HEK293 (cell line): ENCODE measurements around the gene LY6G5C.

Experiments used
- CTCF ChIA-PET: fragments of 350-600 bp; formaldehyde crosslinking; extraction: SDS; loops from one replicate; lab custom pipeline; 2021; ENCODE audit warnings: antibody characterized with exemption; lab: Yijun Ruan, JAX
- POLR2A ChIA-PET: fragments of 300-600 bp; formaldehyde crosslinking; extraction: SDS; loops from one replicate; lab custom pipeline; 2020; ENCODE audit warnings: antibody characterized with exemption, inconsistent platforms; lab: Yijun Ruan, JAX
- H3K27ac ChIP-seq: fragments of 200-500 bp; sonication (Bioruptor generic); 2 replicates; pipeline ENCODE4 v1.5.1; 2014; ENCODE audit warnings: low read depth, low read length, control low read depth, inconsistent platforms; ENCODE audit errors: extremely low read depth
- H3K36me3 ChIP-seq, 2 experiments: fragments of 200-500 bp in 1 of 2; sonication (Bioruptor generic) in 1 of 2; 1 replicate in 1 of 2; 2 replicates in 1 of 2; pipeline ENCODE4 v1.5.1; 2014 to 2017; ENCODE audit warnings: inconsistent platforms in 2 of 2, low read length in 2 of 2; ENCODE audit not compliant: control insufficient read depth in 2 of 2, insufficient read depth in 1 of 2
- H3K4me1 ChIP-seq: fragments of 200-500 bp; sonication (Bioruptor generic); 2 replicates; pipeline ENCODE4 v1.5.1; 2014; ENCODE audit warnings: mild to moderate bottlenecking, low read length, inconsistent platforms; ENCODE audit not compliant: control insufficient read depth, insufficient read depth
- H3K4me3 ChIP-seq: 2 replicates; pipeline ENCODE4 v1.5.1; 2011; ENCODE audit warnings: low read depth, mild to moderate bottlenecking, control low read depth, low read length, moderate library complexity
- H3K9me3 ChIP-seq: fragments of 200-500 bp; sonication (Bioruptor generic); 2 replicates; pipeline ENCODE4 v1.5.1; 2014; ENCODE audit warnings: low read depth, low read length, inconsistent platforms; ENCODE audit not compliant: control insufficient read depth, insufficient read depth
- EGR2 ChIP-seq: fragments of 450-650 bp; formaldehyde crosslinking; IDR thresholded peaks from 2 replicates; pipeline ENCODE4 v1.5.1; 2016; ENCODE audit warnings: low read depth, missing biosample characterization, missing genetic modification characterization
- KLF7 ChIP-seq: fragments of 450-650 bp; formaldehyde crosslinking; IDR thresholded peaks from 2 replicates; pipeline ENCODE4 v1.5.1; 2016; ENCODE audit warnings: missing biosample characterization, missing genetic modification characterization, borderline replicate concordance
- PRDM1 ChIP-seq: fragments of 450-650 bp; formaldehyde crosslinking; IDR thresholded peaks from 2 replicates; pipeline ENCODE4; 2016; ENCODE audit warnings: missing biosample characterization, missing genetic modification characterization
- PRDM10 ChIP-seq: fragments of 450-650 bp; formaldehyde crosslinking; IDR thresholded peaks from 2 replicates; pipeline ENCODE4 v1.5.1; 2016; ENCODE audit warnings: missing biosample characterization, missing genetic modification characterization
- SCRT1 ChIP-seq: fragments of 450-650 bp; formaldehyde crosslinking; IDR thresholded peaks from 2 replicates; pipeline ENCODE4 v1.5.1; 2016; ENCODE audit warnings: missing biosample characterization, missing genetic modification characterization, borderline replicate concordance
- SP2 ChIP-seq: fragments of 450-650 bp; formaldehyde crosslinking; IDR thresholded peaks from 2 replicates; pipeline ENCODE4 v1.5.1; 2016; ENCODE audit warnings: missing biosample characterization, missing genetic modification characterization
- SP3 ChIP-seq: fragments of 450-650 bp; formaldehyde crosslinking; IDR thresholded peaks from 2 replicates; pipeline ENCODE4 v1.5.1; 2016; ENCODE audit warnings: missing biosample characterization, missing genetic modification characterization
- SP7 ChIP-seq: fragments of 450-650 bp; formaldehyde crosslinking; IDR thresholded peaks from 2 replicates; pipeline ENCODE4 v1.5.1; 2016; ENCODE audit warnings: missing biosample characterization, missing genetic modification characterization
- WT1 ChIP-seq: fragments of 450-650 bp; formaldehyde crosslinking; IDR thresholded peaks from 2 replicates; pipeline ENCODE4 v1.5.1; 2016; ENCODE audit warnings: missing biosample characterization, missing genetic modification characterization
- ZBTB10 ChIP-seq: fragments of 450-650 bp; formaldehyde crosslinking; IDR thresholded peaks from 2 replicates; pipeline ENCODE4 v1.5.1; 2016; ENCODE audit warnings: missing biosample characterization, missing genetic modification characterization
- ZBTB21 ChIP-seq: fragments of 450-650 bp; formaldehyde crosslinking; IDR thresholded peaks from 2 replicates; pipeline ENCODE4 v1.5.1; 2017; ENCODE audit warnings: missing biosample characterization, missing genetic modification characterization
- ZFHX2 ChIP-seq: fragments of 450-650 bp; formaldehyde crosslinking; conservative IDR thresholded peaks from 2 replicates; pipeline ENCODE4 v1.5.1; 2016; ENCODE audit warnings: missing biosample characterization, missing genetic modification characterization
- ZNF514 ChIP-seq: fragments of 450-650 bp; formaldehyde crosslinking; IDR thresholded peaks from 2 replicates; pipeline ENCODE4 v1.5.1; 2016; ENCODE audit warnings: missing biosample characterization, missing genetic modification characterization
- ZNF521 ChIP-seq: fragments of 450-650 bp; formaldehyde crosslinking; IDR thresholded peaks from 2 replicates; pipeline ENCODE4 v1.5.1; 2017; ENCODE audit warnings: missing biosample characterization, mild to moderate bottlenecking, missing genetic modification characterization
- ZNF664 ChIP-seq: fragments of 450-650 bp; formaldehyde crosslinking; IDR thresholded peaks from 2 replicates; pipeline ENCODE4 v1.5.1; 2016; ENCODE audit warnings: missing biosample characterization, missing genetic modification characterization
- ZNF785 ChIP-seq: fragments of 450-650 bp; formaldehyde crosslinking; IDR thresholded peaks from 2 replicates; pipeline ENCODE4 v1.5.1; 2016; ENCODE audit warnings: missing biosample characterization, missing genetic modification characterization
- ZSCAN4 ChIP-seq: fragments of 450-650 bp; formaldehyde crosslinking; IDR thresholded peaks from 2 replicates; pipeline ENCODE4 v1.5.1; 2017; ENCODE audit warnings: missing biosample characterization, missing genetic modification characterization
- TF ChIP-seq, protein P1 (sequence below): fragments of 450-650 bp; formaldehyde crosslinking; IDR thresholded peaks from 2 replicates; pipeline ENCODE4 v1.5.1; 2016; ENCODE audit warnings: missing biosample characterization, missing genetic modification characterization
- TF ChIP-seq, protein P2 (sequence below): fragments of 450-650 bp; formaldehyde crosslinking; IDR thresholded peaks from 2 replicates; pipeline ENCODE4 v1.5.1; 2016; ENCODE audit warnings: missing biosample characterization, missing genetic modification characterization

The LY6G5C gene

GRCh38 chr6:31691078-31691463, 10.2 kb upstream of the LY6G5C start:
- H3K36me3 ChIP-seq, result peaks cover 0 to 77% of the 10 kb centered on the region in 2 experiments; a peak in 2 of 3 replicates
- no peak overlapping the region for H3K4me3 ChIP-seq
- H3K4me1 ChIP-seq, result no peaks in the 10 kb centered on the region
- ChIA-PET CTCF (interaction anchor here (0.6 to 4.6 kb wide), 11 partner anchors 9 to 250 kb away, joined by 3 to 24 read pairs (median 4); partner anchors contain the start of genes ABHD16A, LY6G5B, LY6G5C and MPIG6B), POLR2A (interaction anchor here (0.6 to 2.4 kb wide), 5 partner anchors 12 to 1473 kb away, joined by 3 to 9 read pairs (median 4); partner anchors contain the start of genes ABHD16A, HSPA1A, HSPA1B and HSPA1L)
- no peak overlapping the region for H3K27ac ChIP-seq
- no peak for TF ChIP-seq ZNF664 (tag by site-specific recombination)
- H3K9me3 ChIP-seq, result no peaks in the 10 kb centered on the region

DNA sequence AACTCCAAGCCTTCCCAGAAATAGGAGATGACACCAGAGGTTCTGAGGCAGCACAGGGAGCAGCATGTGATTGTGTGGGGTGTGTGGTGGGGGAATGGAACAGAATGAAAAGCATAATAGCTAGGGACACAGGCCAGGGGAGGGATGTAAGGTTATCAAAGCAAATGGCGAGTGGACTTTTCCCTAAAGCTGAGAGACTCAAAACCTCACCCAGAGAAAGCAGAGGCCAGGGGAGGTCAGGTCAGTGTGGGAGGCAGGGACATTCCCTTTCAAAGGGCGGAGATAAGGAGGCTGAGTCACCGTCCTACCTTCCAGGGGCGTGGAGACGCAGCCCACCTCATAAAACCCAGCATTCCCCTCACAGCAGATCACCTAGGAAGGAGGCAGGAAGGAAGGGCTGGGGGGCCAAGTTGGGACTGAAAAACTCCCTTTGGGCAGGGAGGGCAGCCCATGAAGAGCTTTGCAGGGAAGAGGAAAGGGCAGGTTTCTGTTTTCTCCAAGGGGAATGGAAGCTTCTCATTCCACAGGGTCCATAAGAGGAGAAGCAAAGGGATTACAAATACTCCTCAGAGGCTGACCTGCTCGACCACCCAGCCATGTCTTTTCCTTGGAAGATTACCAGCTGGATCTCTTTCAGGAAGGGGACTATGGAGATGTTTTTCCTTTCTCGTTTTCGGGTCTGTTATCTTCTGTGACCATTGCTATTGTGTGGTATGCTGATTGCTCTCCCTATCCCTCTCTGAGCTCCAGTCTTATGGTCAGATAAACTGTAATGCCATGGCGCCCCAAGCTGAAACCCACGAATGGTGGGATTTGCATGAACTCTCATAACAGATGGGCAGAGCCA, 9.6 kb upstream of the LY6G5C start:
- Histone ChIP-seq H3K36me3 (peaks cover 0 to 78% of the 10 kb centered on the region in 2 experiments; a peak in 2 of 3 replicates), H3K4me3 (no peak overlapping the region), H3K4me1 (no peaks in the 10 kb centered on the region), H3K9me3 (no peaks in the 10 kb centered on the region), H3K27ac (no peak overlapping the region)
- ChIA-PET POLR2A (interaction anchor here (0.6 to 1.4 kb wide), 7 partner anchors 8 to 172 kb away, joined by 3 to 9 read pairs (median 4); partner anchors contain the start of genes ABHD16A, CSNK2B, HSPA1A and HSPA1B), CTCF (interaction anchor here (0.5 to 4.6 kb wide), 23 partner anchors 8 to 276 kb away, joined by 3 to 24 read pairs (median 4); partner anchors contain the start of genes ABHD16A, C6orf47, DDAH2 and LY6G5B)
- TF ChIP-seq PRDM1 (peak; percentile 83), ZSCAN4 (no peak), SP7 (peak; percentile 73), PRDM10 (no peak), ZFHX2 (tag by site-specific recombination) (peak; percentile 90), EGR2 (tag by site-specific recombination) (peak; percentile 89), ZBTB10 (tag by site-specific recombination) (no peak), WT1 (tag by site-specific recombination) (peak; percentile 89), KLF7 (no peak), SCRT1 (tag by site-specific recombination) (no peak), SP2 (peak; percentile 25; the same call in 1 of the 2 replicates), SP3 (tag by site-specific recombination) (peak; percentile 18; the same call in 1 of the 2 replicates), ZNF514 (tag by site-specific recombination) (no peak), ZNF521 (no peak), ZBTB21 (tag by site-specific recombination) (no peak), ZNF785 (tag by site-specific recombination) (no peak)
- TF ChIP-seq, protein P1, sequence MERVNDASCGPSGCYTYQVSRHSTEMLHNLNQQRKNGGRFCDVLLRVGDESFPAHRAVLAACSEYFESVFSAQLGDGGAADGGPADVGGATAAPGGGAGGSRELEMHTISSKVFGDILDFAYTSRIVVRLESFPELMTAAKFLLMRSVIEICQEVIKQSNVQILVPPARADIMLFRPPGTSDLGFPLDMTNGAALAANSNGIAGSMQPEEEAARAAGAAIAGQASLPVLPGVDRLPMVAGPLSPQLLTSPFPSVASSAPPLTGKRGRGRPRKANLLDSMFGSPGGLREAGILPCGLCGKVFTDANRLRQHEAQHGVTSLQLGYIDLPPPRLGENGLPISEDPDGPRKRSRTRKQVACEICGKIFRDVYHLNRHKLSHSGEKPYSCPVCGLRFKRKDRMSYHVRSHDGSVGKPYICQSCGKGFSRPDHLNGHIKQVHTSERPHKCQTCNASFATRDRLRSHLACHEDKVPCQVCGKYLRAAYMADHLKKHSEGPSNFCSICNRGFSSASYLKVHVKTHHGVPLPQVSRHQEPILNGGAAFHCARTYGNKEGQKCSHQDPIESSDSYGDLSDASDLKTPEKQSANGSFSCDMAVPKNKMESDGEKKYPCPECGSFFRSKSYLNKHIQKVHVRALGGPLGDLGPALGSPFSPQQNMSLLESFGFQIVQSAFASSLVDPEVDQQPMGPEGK (tag by site-specific recombination), result 0 out of 2 replicates have a peak, but pooled peaks have one; percentile 39
- TF ChIP-seq, protein P2, sequence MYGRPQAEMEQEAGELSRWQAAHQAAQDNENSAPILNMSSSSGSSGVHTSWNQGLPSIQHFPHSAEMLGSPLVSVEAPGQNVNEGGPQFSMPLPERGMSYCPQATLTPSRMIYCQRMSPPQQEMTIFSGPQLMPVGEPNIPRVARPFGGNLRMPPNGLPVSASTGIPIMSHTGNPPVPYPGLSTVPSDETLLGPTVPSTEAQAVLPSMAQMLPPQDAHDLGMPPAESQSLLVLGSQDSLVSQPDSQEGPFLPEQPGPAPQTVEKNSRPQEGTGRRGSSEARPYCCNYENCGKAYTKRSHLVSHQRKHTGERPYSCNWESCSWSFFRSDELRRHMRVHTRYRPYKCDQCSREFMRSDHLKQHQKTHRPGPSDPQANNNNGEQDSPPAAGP (tag by site-specific recombination), result peak; percentile 87
